Esophagus muscularis mucosa (tissue), 4 donors: ENCODE measurements around the gene PCED1B. TPM values are rescaled to one million over a fixed set of nuclear protein-coding genes. Genes with fewer than 3 reads are reported as not detected.

Experiments used
- DNase-seq: peaks from one replicate; pipeline ENCODE4 v3.0.0-alpha.2; 2017; ENCODE audit errors: extremely low spot score
- H3K27ac ChIP-seq, 4 donors: fragments of 200-600 bp; sonication (generic); replicated peaks in 1 of 4; 1 replicate in 3 of 4; 2 replicates in 1 of 4; pipeline ENCODE4 v1.5.1; 2016 to 2019; ENCODE audit warnings: mild to moderate bottlenecking in 1 of 4
- H3K27me3 ChIP-seq, 4 donors: fragments of 200-600 bp; sonication (generic); one replicate each; pipeline versions ENCODE4 v1.5.1 to v1.6.0; 2016 to 2019
- H3K36me3 ChIP-seq, 4 donors: fragments of 200-600 bp; sonication (generic); one replicate each; pipeline ENCODE4 v1.5.1; 2016 to 2019
- H3K4me1 ChIP-seq, 4 donors: fragments of 200-600 bp; sonication (generic); one replicate each; pipeline ENCODE4 v1.5.1; 2016 to 2019
- H3K4me3 ChIP-seq, 4 donors: fragments of 200-600 bp; sonication (generic); 1 replicate in 2 of 4; 2 replicates in 2 of 4; pipeline ENCODE4 v1.5.1; 2016 to 2019; ENCODE audit warnings: mild to moderate bottlenecking in 4 of 4, moderate library complexity in 1 of 4
- H3K9me3 ChIP-seq, 4 donors: fragments of 200-600 bp; sonication (generic); 1 replicate in 3 of 4; 2 replicates in 1 of 4; pipeline ENCODE4 v1.5.1; 2016 to 2019
- EP300 ChIP-seq: sonication (generic); formaldehyde crosslinking; IDR thresholded peaks from one replicate; pipeline ENCODE4 v1.6.1; 2017; ENCODE audit warnings: antibody characterized with exemption
- POLR2A ChIP-seq: fragments of 450-650 bp; IDR thresholded peaks from one replicate; pipeline ENCODE4 v1.6.1; 2017; ENCODE audit warnings: antibody characterized with exemption, moderate library complexity, mild to moderate bottlenecking, low read depth
- POLR2AphosphoS5 ChIP-seq, 2 donors: sonication (generic); formaldehyde crosslinking; IDR thresholded peaks; one replicate each; pipeline ENCODE4 v1.6.1; 2017; ENCODE audit warnings: antibody characterized with exemption in 2 of 2
- WGBS: methylation state at CpG from one replicate; pipeline ENCODE4 v1.1.5; 2018; 5-methylcytosine and 5-hydroxymethylcytosine counted together
- intact Hi-C: fragments of 100-400 bp; cut with DNase I; formaldehyde crosslinking; loops from one replicate; pipeline ENCODE4 v1.15.1; 2023
- total RNA-seq, 4 donors: library from RNA; depleted of rRNA; stranded (reverse); fragments of >200 nt; gene quantifications; one replicate each; pipeline versions ENCODE4 v1.1.0 to v1.2.1, GENCODE V29; 2016
- TF ChIP-seq, protein P1 (sequence below), 3 experiments: fragments of 200-600 bp in 2 of 3; fragments of 450-650 bp in 1 of 3; sonication (generic) in 2 of 3; IDR thresholded peaks; one replicate each; pipeline ENCODE4 v1.5.1; 2017 to 2019; ENCODE audit warnings: antibody characterized with exemption in 3 of 3, mild to moderate bottlenecking in 2 of 3, moderate library complexity in 1 of 3

The PCED1B gene
- total RNA-seq, 4 donors from 2014 or later, result 0.92 to 2.1 (median 1.1) TPM

- WGBS, result 98% methylated on average over 7 of the region's 7 CpGs
- intact Hi-C loops, result no loop called here
- H3K27me3 ChIP-seq, result no peaks in the 10 kb centered on the region
- TF ChIP-seq, protein P1, sequence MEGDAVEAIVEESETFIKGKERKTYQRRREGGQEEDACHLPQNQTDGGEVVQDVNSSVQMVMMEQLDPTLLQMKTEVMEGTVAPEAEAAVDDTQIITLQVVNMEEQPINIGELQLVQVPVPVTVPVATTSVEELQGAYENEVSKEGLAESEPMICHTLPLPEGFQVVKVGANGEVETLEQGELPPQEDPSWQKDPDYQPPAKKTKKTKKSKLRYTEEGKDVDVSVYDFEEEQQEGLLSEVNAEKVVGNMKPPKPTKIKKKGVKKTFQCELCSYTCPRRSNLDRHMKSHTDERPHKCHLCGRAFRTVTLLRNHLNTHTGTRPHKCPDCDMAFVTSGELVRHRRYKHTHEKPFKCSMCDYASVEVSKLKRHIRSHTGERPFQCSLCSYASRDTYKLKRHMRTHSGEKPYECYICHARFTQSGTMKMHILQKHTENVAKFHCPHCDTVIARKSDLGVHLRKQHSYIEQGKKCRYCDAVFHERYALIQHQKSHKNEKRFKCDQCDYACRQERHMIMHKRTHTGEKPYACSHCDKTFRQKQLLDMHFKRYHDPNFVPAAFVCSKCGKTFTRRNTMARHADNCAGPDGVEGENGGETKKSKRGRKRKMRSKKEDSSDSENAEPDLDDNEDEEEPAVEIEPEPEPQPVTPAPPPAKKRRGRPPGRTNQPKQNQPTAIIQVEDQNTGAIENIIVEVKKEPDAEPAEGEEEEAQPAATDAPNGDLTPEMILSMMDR (IDR thresholded peaks at IDR 0.05), result no peak
- TF ChIP-seq POLR2AphosphoS5 (IDR thresholded peaks at IDR 0.05) (no peak), EP300 (no peak), POLR2A (no peak)
- no peaks in the 10 kb centered on the region for H3K9me3 ChIP-seq
- no peak overlapping the region for H3K27ac ChIP-seq
- H3K4me1 ChIP-seq, result no peaks in the 10 kb centered on the region
- H3K4me3 ChIP-seq, result no peak overlapping the region
- H3K36me3 ChIP-seq, result no peaks in the 10 kb centered on the region
- no peak for DNase-seq
These were observed 56.2 kb downstream of the PCED1B start for GRCh38 chr12:47135578-47135977.

DNA sequence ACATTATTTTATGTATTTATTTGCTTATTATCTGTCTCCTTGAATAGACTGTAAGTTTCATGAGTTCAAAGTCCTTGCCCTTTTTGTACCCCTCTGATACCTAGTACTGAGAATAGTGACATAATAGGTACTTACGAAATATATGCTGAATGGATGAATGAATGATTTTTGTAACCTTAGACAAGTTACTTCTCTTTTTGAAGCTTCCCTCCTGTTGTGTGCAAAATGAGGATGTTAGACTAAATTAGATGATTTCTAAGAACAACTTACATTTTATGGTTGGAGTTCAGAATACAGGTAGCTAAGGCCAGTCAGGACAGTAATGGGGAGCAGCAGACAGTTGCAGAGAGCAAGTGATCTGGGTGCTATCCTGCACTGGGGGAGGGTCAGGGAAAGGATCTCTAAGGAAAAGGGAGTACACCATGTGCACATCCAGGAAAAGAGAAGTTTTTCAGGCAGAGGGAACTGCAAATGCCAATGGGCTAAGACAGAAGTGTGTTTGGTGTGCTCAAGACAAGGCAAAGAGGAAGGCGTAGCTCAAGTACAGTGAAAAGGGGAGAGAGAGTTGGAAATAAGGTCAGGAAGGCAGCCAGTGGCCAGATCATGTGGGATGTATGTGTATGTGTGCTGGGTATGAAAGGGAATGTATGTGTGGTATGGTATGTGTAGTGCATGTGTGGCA, 59.7 kb downstream of the PCED1B start:
- no peak overlapping the region for H3K4me3 ChIP-seq
- H3K9me3 ChIP-seq, result peaks cover 0 to 5% (median 0%) of the 10 kb centered on the region in 4 donors
- DNase-seq, result no peak
- TF ChIP-seq, protein P1 (IDR thresholded peaks at IDR 0.05), result no peak
- TF ChIP-seq POLR2AphosphoS5 (IDR thresholded peaks at IDR 0.05) (no peak), EP300 (no peak), POLR2A (no peak)
- intact Hi-C loops, result no loop called here
- H3K36me3 ChIP-seq, result no peaks in the 10 kb centered on the region
- no peaks in the 10 kb centered on the region for H3K4me1 ChIP-seq
- H3K27me3 ChIP-seq, result no peaks in the 10 kb centered on the region
- no peak overlapping the region for H3K27ac ChIP-seq
- WGBS, result 80% methylated on average over 2 of the region's 2 CpGs

DNA sequence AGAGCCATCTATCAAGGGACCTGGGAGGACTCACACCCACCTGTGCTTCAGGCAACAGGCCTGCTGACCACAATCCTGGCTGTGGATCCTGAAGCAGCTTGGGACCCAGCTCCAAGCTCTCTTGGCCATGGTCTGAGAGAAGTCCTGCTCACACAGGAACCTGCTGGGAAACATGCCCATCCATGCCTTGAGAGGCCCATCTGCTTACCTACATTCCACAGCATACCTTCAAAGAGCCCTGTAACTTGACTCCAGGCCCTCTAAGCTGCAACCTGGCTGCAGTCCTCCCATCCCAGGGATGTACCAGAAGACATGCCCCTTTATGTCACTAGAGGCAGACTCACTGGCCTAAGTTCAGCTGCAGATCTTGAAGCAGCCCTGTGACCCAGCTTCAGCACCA, 62.0 kb downstream of the PCED1B start:
- no peaks in the 10 kb centered on the region for H3K36me3 ChIP-seq
- no peak for DNase-seq
- intact Hi-C loops, result no loop called here
- H3K9me3 ChIP-seq, result peaks cover 0 to 5% (median 0%) of the 10 kb centered on the region in 4 donors
- H3K4me3 ChIP-seq, result no peak overlapping the region
- H3K4me1 ChIP-seq, result no peaks in the 10 kb centered on the region
- H3K27me3 ChIP-seq, result no peaks in the 10 kb centered on the region
- H3K27ac ChIP-seq, result no peak overlapping the region
- TF ChIP-seq, protein P1 (IDR thresholded peaks at IDR 0.05), result no peak
- TF ChIP-seq POLR2A, result no peak
- TF ChIP-seq EP300, result no peak
- TF ChIP-seq POLR2AphosphoS5 (IDR thresholded peaks at IDR 0.05), result no peak

DNA sequence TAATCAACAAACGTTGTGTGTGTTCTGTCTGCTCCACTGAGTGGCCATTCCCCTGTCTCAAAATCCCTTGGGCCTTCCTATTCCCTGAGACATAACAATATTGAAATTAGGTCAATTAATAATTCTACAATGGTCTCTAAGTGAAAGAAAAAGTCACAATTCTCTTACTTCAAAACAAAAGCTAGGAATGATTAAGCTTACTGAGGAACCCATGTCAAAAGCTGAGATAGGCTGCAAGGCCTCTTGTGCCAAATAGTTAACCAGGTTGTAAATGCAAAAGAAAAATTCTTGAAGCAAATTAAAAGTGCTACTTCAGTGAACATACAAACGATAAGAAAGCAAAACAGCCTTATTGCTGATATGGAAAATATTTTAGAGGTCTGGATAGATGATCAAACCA, 65.3 kb downstream of the PCED1B start:
- peaks cover 0 to 5% (median 0%) of the 10 kb centered on the region in 4 donors for H3K9me3 ChIP-seq
- H3K4me1 ChIP-seq, result no peaks in the 10 kb centered on the region
- no peak overlapping the region for H3K27ac ChIP-seq
- no peak for DNase-seq
- 77% methylated on average over 2 of the region's 2 CpGs for WGBS
- H3K27me3 ChIP-seq, result no peaks in the 10 kb centered on the region
- no peak for TF ChIP-seq POLR2AphosphoS5 (IDR thresholded peaks at IDR 0.05)
- TF ChIP-seq EP300, result no peak
- no peak for TF ChIP-seq POLR2A
- TF ChIP-seq, protein P1 (IDR thresholded peaks at IDR 0.05), result no peak
- intact Hi-C loops, result no loop called here
- H3K4me3 ChIP-seq, result no peak overlapping the region
- H3K36me3 ChIP-seq, result no peaks in the 10 kb centered on the region

DNA sequence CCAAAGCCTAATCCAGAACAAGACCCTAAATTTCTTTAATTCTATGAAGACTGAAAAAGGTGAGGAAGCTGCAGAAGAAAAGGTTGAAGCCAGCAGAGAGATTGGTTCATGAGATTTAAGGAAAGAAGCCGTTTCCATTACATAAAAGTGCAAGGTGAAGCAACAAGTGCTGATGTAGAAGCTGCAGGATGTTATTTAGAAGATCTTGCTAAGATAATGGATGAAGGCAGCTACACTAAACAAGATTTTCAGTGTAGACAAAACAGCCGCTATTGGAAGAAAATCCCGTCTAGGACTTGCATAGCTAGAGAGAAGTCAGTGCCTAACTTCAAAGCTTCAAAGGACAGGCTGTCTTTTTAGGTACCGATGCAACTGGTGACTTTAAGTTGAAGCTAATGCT, 65.8 kb downstream of the PCED1B start:
- peaks cover 0 to 5% (median 0%) of the 10 kb centered on the region in 4 donors for H3K9me3 ChIP-seq
- WGBS, result 89% methylated on average over 4 of the region's 4 CpGs
- no peak for DNase-seq
- no peak overlapping the region for H3K27ac ChIP-seq
- no peaks in the 10 kb centered on the region for H3K4me1 ChIP-seq
- intact Hi-C loops, result no loop called here
- H3K27me3 ChIP-seq, result no peaks in the 10 kb centered on the region
- H3K4me3 ChIP-seq, result no peak overlapping the region
- H3K36me3 ChIP-seq, result no peaks in the 10 kb centered on the region
- no peak for TF ChIP-seq POLR2AphosphoS5 (IDR thresholded peaks at IDR 0.05)
- TF ChIP-seq EP300, result no peak
- no peak for TF ChIP-seq POLR2A
- TF ChIP-seq, protein P1 (IDR thresholded peaks at IDR 0.05), result no peak
